GM12801 (cell line): ENCODE data around the gene TRHDE.

Experiments
- CTCF ChIP-seq: IDR thresholded peaks from one replicate; pipeline ENCODE4 v1.5.1; 2011; ENCODE audit warnings: control low read depth; ENCODE audit not compliant: insufficient read length; ENCODE audit errors: extremely low read depth

The TRHDE gene

GRCh38 chr12:72282721-72283120 lies 10.6 kb downstream of the TRHDE start:
- TF ChIP-seq CTCF, result no peak

GRCh38 chr12:72285861-72286260 lies 13.7 kb downstream of the TRHDE start:
- TF ChIP-seq CTCF, result no peak

- no peak for TF ChIP-seq CTCF
Measured at GRCh38 chr12:72286526-72286925, 14.4 kb downstream of the TRHDE start.

- TF ChIP-seq CTCF, result no peak
Measured at GRCh38 chr12:72288436-72288835, 16.3 kb downstream of the TRHDE start.

- no peak for TF ChIP-seq CTCF
Measured at GRCh38 chr12:72288911-72289310, 16.7 kb downstream of the TRHDE start.

GRCh38 chr12:72289633-72290032 lies 17.5 kb downstream of the TRHDE start:
- no peak for TF ChIP-seq CTCF

- TF ChIP-seq CTCF, result no peak
Measured at GRCh38 chr12:72291175-72291574, 19.0 kb downstream of the TRHDE start.

GRCh38 chr12:72293701-72294100 lies 21.5 kb downstream of the TRHDE start:
- no peak for TF ChIP-seq CTCF
